Neural progenitor cell (in vitro differentiated cells): Measurements from ENCODE around the gene ZNF836. TPM values are rescaled to one million over a fixed set of nuclear protein-coding genes. Genes with fewer than 3 reads are reported as not detected.
A peak's percentile ranks its signal among the peaks of the same experiment; 100 is the strongest.

Source experiments
- DNase-seq: peaks from one replicate; pipeline ENCODE4 v3.0.0-alpha.2; 2016; ENCODE audit warnings: low spot score
- H2AFZ ChIP-seq: fragments of 200-600 bp; sonication (generic); replicated peaks from 2 replicates; pipeline ENCODE4 v1.6.1; 2016; ENCODE audit warnings: antibody characterized with exemption
- H3F3A ChIP-seq: fragments of 200-600 bp; sonication (generic); 2 replicates; pipeline ENCODE4 v1.6.1; 2016; ENCODE audit warnings: antibody characterized with exemption, low read depth
- H3K27ac ChIP-seq: fragments of 200-600 bp; sonication (generic); 2 replicates; pipeline ENCODE4 v1.5.1; 2016; ENCODE audit warnings: mild to moderate bottlenecking
- H3K27me3 ChIP-seq: fragments of 200-600 bp; sonication (generic); 2 replicates; pipeline ENCODE4 v1.6.1; 2016; ENCODE audit warnings: mild to moderate bottlenecking, moderate library complexity
- H3K36me3 ChIP-seq: fragments of 200-600 bp; sonication (generic); 2 replicates; pipeline ENCODE4 v1.5.1; 2016
- H3K4me1 ChIP-seq: fragments of 200-600 bp; sonication (generic); 2 replicates; pipeline ENCODE4 v1.6.1; 2016; ENCODE audit warnings: mixed run types
- H3K4me2 ChIP-seq: fragments of 200-600 bp; sonication (generic); 2 replicates; pipeline ENCODE4 v1.6.1; 2016
- H3K4me3 ChIP-seq: fragments of 200-600 bp; sonication (generic); 2 replicates; pipeline ENCODE4 v1.5.1; 2016
- H3K79me2 ChIP-seq: fragments of 200-600 bp; sonication (generic); 2 replicates; pipeline ENCODE4 v1.6.1; 2016; ENCODE audit warnings: low read depth
- H3K9ac ChIP-seq: fragments of 200-600 bp; sonication (generic); 2 replicates; pipeline ENCODE4 v1.6.1; 2016
- H3K9me3 ChIP-seq: fragments of 200-600 bp; sonication (generic); 2 replicates; pipeline ENCODE4 v1.5.1; 2016; ENCODE audit warnings: low read depth
- H4K20me1 ChIP-seq: fragments of 200-600 bp; sonication (generic); 2 replicates; pipeline ENCODE4 v1.6.1; 2016; ENCODE audit warnings: low read depth
- H3K27ac Mint-ChIP-seq: 3 replicates; pipeline ENCODE4 v1.8.0; 2021; ENCODE audit warnings: mixed read lengths
- H3K27me3 Mint-ChIP-seq: 2 replicates; pipeline ENCODE4 v1.8.0; 2022; ENCODE audit warnings: low read depth, mild to moderate bottlenecking, inconsistent platforms, moderate library complexity, mixed read lengths; ENCODE audit not compliant: insufficient read depth
- H3K36me3 Mint-ChIP-seq: 3 replicates; pipeline ENCODE4 v1.8.0; 2021; ENCODE audit warnings: mixed read lengths
- H3K4me1 Mint-ChIP-seq: 3 replicates; pipeline ENCODE4 v1.8.0; 2021; ENCODE audit warnings: mixed read lengths
- H3K4me3 Mint-ChIP-seq: 3 replicates; pipeline ENCODE4 v1.8.0; 2021; ENCODE audit warnings: mild to moderate bottlenecking, moderate library complexity, mixed read lengths
- H3K9me3 Mint-ChIP-seq: 3 replicates; pipeline ENCODE4 v1.8.0; 2020; ENCODE audit warnings: mixed read lengths
- CTCF ChIP-seq: fragments of 200-600 bp; sonication (generic); IDR thresholded peaks from 2 replicates; pipeline ENCODE4 v1.5.1; 2017; ENCODE audit warnings: antibody characterized with exemption, mild to moderate bottlenecking
- EZH2 ChIP-seq: fragments of 200-600 bp; sonication (generic); IDR thresholded peaks from 2 replicates; pipeline ENCODE4 v1.6.1; 2017; ENCODE audit warnings: antibody characterized with exemption, mild to moderate bottlenecking, moderate library complexity
- EZH2phosphoT487 ChIP-seq: fragments of 200-600 bp; sonication (generic); IDR thresholded peaks from 2 replicates; pipeline ENCODE4 v1.6.1; 2017; ENCODE audit warnings: antibody characterized with exemption
- total RNA-seq: library from RNA; depleted of rRNA; stranded (reverse); fragments of >200 nt; gene quantifications from 2 replicates; pipeline ENCODE4 v1.2.3, GENCODE V29; 2015; ENCODE audit warnings: low replicate concordance

ZNF836 gene
- total RNA-seq, 1 donor from 2014 or later = 8.3 TPM

- Histone ChIP-seq H3K4me1 (no peaks in the 10 kb centered on the region), H3K9ac (no peak overlapping the region), H3K4me2 (no peak overlapping the region), H2AFZ (no peak overlapping the region), H3F3A (peaks cover 25% of the 10 kb centered on the region), H3K27me3 (no peaks in the 10 kb centered on the region), H4K20me1 (no peaks in the 10 kb centered on the region), H3K9me3 (peaks cover 90% of the 10 kb centered on the region), H3K36me3 (peaks cover 67% of the 10 kb centered on the region), H3K27ac (no peak overlapping the region), H3K4me3 (no peak overlapping the region), H3K79me2 (peaks cover 19% of the 10 kb centered on the region)
- TF ChIP-seq EZH2phosphoT487 = no peak
- TF ChIP-seq EZH2 = no peak
- TF ChIP-seq CTCF = no peak
- Mint-ChIP-seq H3K36me3 (peaks cover 70% of the 10 kb centered on the region), H3K27ac (no peak overlapping the region), H3K27me3 (no peaks in the 10 kb centered on the region), H3K4me1 (no peaks in the 10 kb centered on the region), H3K4me3 (no peak overlapping the region), H3K9me3 (peaks cover 91% of the 10 kb centered on the region)
- no peak for DNase-seq
Observed at GRCh38 chr19:52115526-52116053, 55.8 kb downstream of the ZNF836 start.

DNA sequence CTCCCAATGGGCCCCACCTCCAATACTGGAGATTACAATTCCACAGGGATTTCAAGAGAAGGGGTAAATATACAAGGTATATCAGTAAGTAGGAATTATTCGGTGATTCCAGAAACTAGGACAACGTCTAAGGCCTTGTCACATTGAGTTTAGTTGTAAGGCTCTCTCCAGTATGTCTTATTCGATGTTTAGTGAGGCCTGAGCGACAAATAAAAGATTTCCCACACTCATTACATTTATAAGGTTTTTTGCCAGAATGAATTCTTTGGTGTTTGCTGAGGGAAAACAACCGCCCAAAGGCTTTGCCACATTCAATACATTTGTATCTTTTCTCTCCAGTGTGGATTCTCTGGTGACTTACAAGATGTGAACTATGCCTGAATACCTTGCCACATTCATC, 56.7 kb downstream of the ZNF836 start:
- H3K4me3 ChIP-seq = peak overlapping the region; percentile 10
- H2AFZ ChIP-seq = no peak overlapping the region
- peaks cover 82% of the 10 kb centered on the region for H3K9me3 ChIP-seq
- Mint-ChIP-seq H3K36me3 (peaks cover 61% of the 10 kb centered on the region), H3K9me3 (peaks cover 91% of the 10 kb centered on the region), H3K4me1 (no peaks in the 10 kb centered on the region), H3K27ac (no peak overlapping the region), H3K4me3 (no peak overlapping the region), H3K27me3 (no peaks in the 10 kb centered on the region)
- H4K20me1 ChIP-seq = no peaks in the 10 kb centered on the region
- no peak overlapping the region for H3K4me2 ChIP-seq
- H3F3A ChIP-seq = peaks cover 25% of the 10 kb centered on the region
- H3K27me3 ChIP-seq = no peaks in the 10 kb centered on the region
- H3K4me1 ChIP-seq = no peaks in the 10 kb centered on the region
- H3K9ac ChIP-seq = no peak overlapping the region
- peaks cover 58% of the 10 kb centered on the region for H3K36me3 ChIP-seq
- DNase-seq = no peak
- no peak overlapping the region for H3K27ac ChIP-seq
- peaks cover 10% of the 10 kb centered on the region for H3K79me2 ChIP-seq
- TF ChIP-seq CTCF = no peak
- no peak for TF ChIP-seq EZH2phosphoT487
- TF ChIP-seq EZH2 = no peak

- TF ChIP-seq CTCF = no peak
- TF ChIP-seq EZH2phosphoT487 = no peak
- TF ChIP-seq EZH2 = no peak
- H3K4me2 ChIP-seq = no peak overlapping the region
- no peaks in the 10 kb centered on the region for H3K27me3 ChIP-seq
- no peak overlapping the region for H3K27ac Mint-ChIP-seq
- H3K9me3 ChIP-seq = peaks cover 66% of the 10 kb centered on the region
- H3K4me3 ChIP-seq = no peak overlapping the region
- no peaks in the 10 kb centered on the region for H3K4me1 ChIP-seq
- peaks cover 40% of the 10 kb centered on the region for H3K36me3 Mint-ChIP-seq
- H3K9ac ChIP-seq = no peak overlapping the region
- H3K36me3 ChIP-seq = peaks cover 38% of the 10 kb centered on the region
- H2AFZ ChIP-seq = no peak overlapping the region
- H3K4me1 Mint-ChIP-seq = no peaks in the 10 kb centered on the region
- no peak for DNase-seq
- peaks cover 25% of the 10 kb centered on the region for H3F3A ChIP-seq
- H3K27ac ChIP-seq = no peak overlapping the region
- peaks cover 86% of the 10 kb centered on the region for H3K9me3 Mint-ChIP-seq
- H4K20me1 ChIP-seq = no peaks in the 10 kb centered on the region
- no peaks in the 10 kb centered on the region for H3K79me2 ChIP-seq
- H3K4me3 Mint-ChIP-seq = no peak overlapping the region
- H3K27me3 Mint-ChIP-seq = peaks cover 2% of the 10 kb centered on the region
Observed at GRCh38 chr19:52112624-52113023, 58.8 kb downstream of the ZNF836 start.
